HepG2 (cell line): ENCODE results near the gene SNAI3. TPM values are rescaled to one million over a fixed set of nuclear protein-coding genes. Genes with fewer than 3 reads are reported as not detected.

Experiments
- ARHGAP35 ChIP-seq: sonication (generic); formaldehyde crosslinking; IDR thresholded peaks from 2 replicates; pipeline ENCODE4 v1.9.0; 2022; ENCODE audit warnings: mild to moderate bottlenecking, inconsistent platforms, moderate library complexity, missing genetic modification reagents, borderline replicate concordance
- BRCA1 ChIP-seq: sonication (generic); formaldehyde crosslinking; IDR thresholded peaks from 2 replicates; pipeline ENCODE4 v1.4.0; 2020; ENCODE audit warnings: missing genetic modification reagents
- CBFB ChIP-seq: sonication (generic); formaldehyde crosslinking; IDR thresholded peaks from 2 replicates; pipeline ENCODE4 v1.4.0; 2020; ENCODE audit warnings: missing genetic modification reagents
- GTF3A ChIP-seq: sonication (generic); formaldehyde crosslinking; conservative IDR thresholded peaks from 2 replicates; pipeline ENCODE4 v1.4.0; 2020; ENCODE audit warnings: mild to moderate bottlenecking, missing genetic modification reagents
- IRF2 ChIP-seq: IDR thresholded peaks from 2 replicates; pipeline ENCODE4 v1.6.1; 2018; ENCODE audit warnings: missing genetic modification reagents, missing compliant biosample characterization
- RFXAP ChIP-seq: sonication (generic); formaldehyde crosslinking; IDR thresholded peaks from 2 replicates; pipeline ENCODE4 v1.4.0; 2020; ENCODE audit warnings: missing genetic modification reagents, borderline replicate concordance
- SALL2 ChIP-seq: sonication (generic); formaldehyde crosslinking; IDR thresholded peaks from 2 replicates; pipeline ENCODE4 v1.8.1; 2023; ENCODE audit warnings: mild to moderate bottlenecking, missing genetic modification reagents, inconsistent platforms
- SAP130 ChIP-seq: IDR thresholded peaks from 2 replicates; pipeline ENCODE4 v1.6.1; 2016; ENCODE audit warnings: low read depth
- SMAD1 ChIP-seq: sonication (generic); formaldehyde crosslinking; IDR thresholded peaks from 2 replicates; pipeline ENCODE4 v1.4.0; 2020; ENCODE audit warnings: missing genetic modification reagents, low read depth, mild to moderate bottlenecking, borderline replicate concordance
- SSRP1 ChIP-seq: IDR thresholded peaks from 2 replicates; pipeline ENCODE4 v1.6.1; 2016; ENCODE audit warnings: control low read depth
- TCF12 ChIP-seq, 2 experiments: fragments of 450-650 bp in 1 of 2; sonication (generic) in 1 of 2; formaldehyde crosslinking in 1 of 2; IDR thresholded peaks; 2 replicates each; pipeline versions ENCODE4 v1.6.1 to v1.8.0; 2017 to 2022; ENCODE audit warnings: antibody characterized with exemption in 1 of 2, mild to moderate bottlenecking in 1 of 2, missing genetic modification reagents in 1 of 2, moderate library complexity in 1 of 2
- TFAP4 ChIP-seq: sonication (generic); IDR thresholded peaks from 2 replicates; pipeline ENCODE4 v1.6.1; 2016; ENCODE audit warnings: low read depth, borderline replicate concordance
- ZNF143 ChIP-seq: sonication (generic); formaldehyde crosslinking; IDR thresholded peaks from 2 replicates; pipeline ENCODE4 v1.4.0; 2020; ENCODE audit warnings: missing genetic modification reagents
- ZNF224 ChIP-seq: sonication (generic); formaldehyde crosslinking; IDR thresholded peaks from 2 replicates; pipeline ENCODE4 v1.5.0; 2020; ENCODE audit warnings: mild to moderate bottlenecking, missing genetic modification reagents
- ZNF431 ChIP-seq: sonication (generic); formaldehyde crosslinking; IDR thresholded peaks from 2 replicates; pipeline ENCODE4 v1.9.0; 2022; ENCODE audit warnings: missing genetic modification reagents, low read depth, mild to moderate bottlenecking, borderline replicate concordance
- ZNF451 ChIP-seq: sonication (generic); formaldehyde crosslinking; IDR thresholded peaks from 2 replicates; pipeline ENCODE4 v1.5.0; 2020; ENCODE audit warnings: mild to moderate bottlenecking, missing genetic modification reagents
- polyA plus RNA-seq, 8 experiments: library from polyadenylated mRNA; depleted of rRNA in 3 of 8; stranded (reverse) in 7 of 8; unstranded in 1 of 8; fragments of >200 nt; fragmentation: Illumina TruSeq in 4 of 8; extraction: Trizol in 4 of 8; gene quantifications; 2 replicates each; pipeline versions ENCODE4 v1.2.1 to v1.2.3, GENCODE V29; 2011 to 2016; ENCODE audit warnings: low read depth in 4 of 8, missing spikeins in 1 of 8, mixed read lengths in 1 of 8; ENCODE audit not compliant: insufficient read depth in 1 of 8
- total RNA-seq, 5 experiments: library from RNA; depleted of rRNA; stranded (reverse); fragments of >200 nt; fragmentation: Illumina TruSeq; extraction: Trizol; gene quantifications; 2 replicates each; pipeline ENCODE4 v1.2.3, GENCODE V29; 2016; ENCODE audit warnings: low read depth in 1 of 5
- TF ChIP-seq, protein P1 (sequence below): sonication (generic); formaldehyde crosslinking; IDR thresholded peaks from 2 replicates; pipeline ENCODE4 v1.5.1; 2020; ENCODE audit warnings: mild to moderate bottlenecking, missing genetic modification reagents
- TF ChIP-seq, protein P2 (sequence below): sonication (generic); formaldehyde crosslinking; IDR thresholded peaks from 2 replicates; pipeline ENCODE4 v1.5.0; 2020; ENCODE audit warnings: missing genetic modification reagents
- TF ChIP-seq, protein P3 (sequence below): sonication (generic); formaldehyde crosslinking; IDR thresholded peaks from 2 replicates; pipeline ENCODE4 v1.8.1; 2023; ENCODE audit warnings: mild to moderate bottlenecking, inconsistent platforms, moderate library complexity, missing genetic modification reagents, borderline replicate concordance

SNAI3 gene
- total and polyA plus RNA-seq, 2 of the 13 experiments (the other 11 are each of a cell fraction or from before 2014, with no cell fraction given): 0.09 to 0.18 TPM

DNA sequence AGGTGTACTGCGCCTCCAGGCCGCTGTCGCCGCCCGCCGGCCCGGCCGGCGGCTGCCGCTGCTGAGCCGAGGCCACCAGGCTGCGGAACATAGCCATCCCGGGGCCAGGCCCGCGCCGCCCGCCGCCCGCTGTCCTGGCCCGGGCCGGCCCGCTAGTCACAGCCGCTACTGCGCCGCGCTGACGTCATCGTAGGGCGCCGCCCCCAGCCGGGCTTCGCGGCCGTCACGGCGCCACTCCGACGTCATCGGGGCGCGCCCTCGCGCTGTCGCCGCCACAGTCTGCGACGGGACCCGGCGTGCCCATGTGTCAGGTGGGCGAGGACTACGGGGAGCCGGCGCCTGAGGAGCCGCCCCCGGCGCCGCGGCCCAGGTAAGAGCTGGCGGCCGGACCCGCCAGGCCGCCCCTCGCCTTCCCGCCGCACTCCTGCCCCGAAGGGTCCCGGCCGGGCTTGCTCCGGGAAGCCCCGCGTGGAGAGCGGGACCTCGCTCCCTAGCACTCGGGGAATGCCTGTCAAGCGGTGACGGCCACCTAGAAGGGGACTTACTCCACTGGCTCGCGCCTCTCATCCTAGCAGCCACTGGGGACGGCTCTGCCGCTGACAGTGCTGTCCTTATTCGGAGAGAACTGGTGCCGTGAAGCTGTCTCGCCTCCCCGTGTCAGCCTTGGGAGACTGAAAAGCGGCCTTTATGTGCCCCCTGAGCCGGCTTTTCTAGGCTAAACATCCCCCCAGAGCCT, 20.1 kb upstream of the SNAI3 start, which contains the start of the genes CTU2 and RNF166 (continued):
- TF ChIP-seq ZNF431 (CRISPR knock-in tag) (0 out of 2 replicates have a peak, but pooled peaks have one; percentile 50), SMAD1 (CRISPR knock-in tag) (peak; percentile 50; the same call in 1 of the 2 replicates), ZNF143 (CRISPR knock-in tag) (peak; percentile 68), TFAP4 (peak; percentile 70; the same call in 1 of the 2 replicates), CBFB (CRISPR knock-in tag) (0 out of 2 replicates have a peak, but pooled peaks have one; percentile 62), SAP130 (CRISPR knock-in tag) (peak; percentile 100), RFXAP (CRISPR knock-in tag) (peak; percentile 92), SALL2 (CRISPR knock-in tag) (peak; percentile 97), ZNF451 (peak; percentile 90), TCF12 (IDR thresholded peaks at IDR 0.05) (no peak), TCF12 (CRISPR knock-in tag; IDR thresholded peaks at IDR 0.05) (peak; percentile 90), SSRP1 (CRISPR knock-in tag) (no peak), IRF2 (CRISPR knock-in tag) (peak; percentile 91), ARHGAP35 (CRISPR knock-in tag) (peak; percentile 69; the same call in 1 of the 2 replicates), GTF3A (CRISPR knock-in tag) (peak; percentile 78; the same call in 1 of the 2 replicates), BRCA1 (CRISPR knock-in tag) (peak; percentile 83; the same call in 1 of the 2 replicates), ZNF224 (CRISPR knock-in tag) (peak; percentile 76; the same call in 1 of the 2 replicates)
- TF ChIP-seq, protein P1, sequence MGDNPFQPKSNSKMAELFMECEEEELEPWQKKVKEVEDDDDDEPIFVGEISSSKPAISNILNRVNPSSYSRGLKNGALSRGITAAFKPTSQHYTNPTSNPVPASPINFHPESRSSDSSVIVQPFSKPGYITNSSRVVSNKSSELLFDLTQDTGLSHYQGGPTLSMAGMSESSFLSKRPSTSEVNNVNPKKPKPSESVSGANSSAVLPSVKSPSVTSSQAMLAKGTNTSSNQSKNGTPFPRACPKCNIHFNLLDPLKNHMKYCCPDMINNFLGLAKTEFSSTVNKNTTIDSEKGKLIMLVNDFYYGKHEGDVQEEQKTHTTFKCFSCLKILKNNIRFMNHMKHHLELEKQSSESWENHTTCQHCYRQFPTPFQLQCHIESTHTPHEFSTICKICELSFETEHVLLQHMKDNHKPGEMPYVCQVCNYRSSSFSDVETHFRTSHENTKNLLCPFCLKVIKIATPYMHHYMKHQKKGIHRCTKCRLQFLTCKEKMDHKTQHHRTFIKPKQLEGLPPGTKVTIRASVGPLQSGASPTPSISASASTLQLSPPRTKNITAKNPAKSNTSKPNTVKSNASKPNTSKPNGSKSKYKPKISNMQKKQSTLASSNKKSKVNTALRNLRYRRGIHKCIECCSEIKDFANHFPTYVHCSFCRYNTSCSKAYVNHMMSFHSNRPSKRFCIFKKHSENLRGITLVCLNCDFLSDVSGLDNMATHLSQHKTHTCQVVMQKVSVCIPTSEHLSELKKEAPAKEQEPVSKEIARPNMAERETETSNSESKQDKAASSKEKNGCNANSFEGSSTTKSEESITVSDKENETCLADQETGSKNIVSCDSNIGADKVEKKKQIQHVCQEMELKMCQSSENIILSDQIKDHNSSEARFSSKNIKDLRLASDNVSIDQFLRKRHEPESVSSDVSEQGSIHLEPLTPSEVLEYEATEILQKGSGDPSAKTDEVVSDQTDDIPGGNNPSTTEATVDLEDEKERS (CRISPR knock-in tag): no peak
- TF ChIP-seq, protein P2, sequence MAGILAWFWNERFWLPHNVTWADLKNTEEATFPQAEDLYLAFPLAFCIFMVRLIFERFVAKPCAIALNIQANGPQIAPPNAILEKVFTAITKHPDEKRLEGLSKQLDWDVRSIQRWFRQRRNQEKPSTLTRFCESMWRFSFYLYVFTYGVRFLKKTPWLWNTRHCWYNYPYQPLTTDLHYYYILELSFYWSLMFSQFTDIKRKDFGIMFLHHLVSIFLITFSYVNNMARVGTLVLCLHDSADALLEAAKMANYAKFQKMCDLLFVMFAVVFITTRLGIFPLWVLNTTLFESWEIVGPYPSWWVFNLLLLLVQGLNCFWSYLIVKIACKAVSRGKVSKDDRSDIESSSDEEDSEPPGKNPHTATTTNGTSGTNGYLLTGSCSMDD (CRISPR knock-in tag): peak; percentile 71; the same call in 1 of the 2 replicates
- TF ChIP-seq, protein P3, sequence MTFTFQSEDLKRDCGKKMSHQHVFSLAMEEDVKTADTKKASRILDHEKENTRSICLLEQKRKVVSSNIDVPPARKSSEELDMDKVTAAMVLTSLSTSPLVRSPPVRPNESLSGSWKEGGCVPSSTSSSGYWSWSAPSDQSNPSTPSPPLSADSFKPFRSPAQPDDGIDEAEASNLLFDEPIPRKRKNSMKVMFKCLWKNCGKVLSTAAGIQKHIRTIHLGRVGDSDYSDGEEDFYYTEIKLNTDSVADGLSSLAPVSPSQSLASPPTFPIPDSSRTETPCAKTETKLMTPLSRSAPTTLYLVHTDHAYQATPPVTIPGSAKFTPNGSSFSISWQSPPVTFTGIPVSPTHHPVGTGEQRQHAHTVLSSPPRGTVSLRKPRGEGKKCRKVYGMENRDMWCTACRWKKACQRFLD (CRISPR knock-in tag): peak; percentile 74; the same call in 1 of the 2 replicates
